Osteoblast (primary cell): ENCODE data around the gene ATP2A3. TPM values are rescaled to one million over a fixed set of nuclear protein-coding genes. Genes with fewer than 3 reads are reported as not detected.

ENCODE experiments used
- DNase-seq: peaks from one replicate; pipeline ENCODE4 v3.0.0; 2011; ENCODE audit warnings: low spot score, mixed read lengths; ENCODE audit not compliant: insufficient read length; ENCODE audit errors: missing footprints
- H2AFZ ChIP-seq: 2 replicates; pipeline ENCODE4 v1.6.0; 2011; ENCODE audit warnings: mild to moderate bottlenecking, low read length
- H3K27ac ChIP-seq: 2 replicates; pipeline ENCODE4 v1.5.1; 2011; ENCODE audit warnings: mild to moderate bottlenecking, low read depth, low read length, moderate library complexity
- H3K27me3 ChIP-seq: 2 replicates; pipeline ENCODE4 v1.6.0; 2012; ENCODE audit warnings: mild to moderate bottlenecking, control low read depth, inconsistent platforms, low read length, moderate library complexity; ENCODE audit not compliant: insufficient read depth
- H3K36me3 ChIP-seq: 2 replicates; pipeline ENCODE4 v1.5.1; 2011; ENCODE audit warnings: mild to moderate bottlenecking, low read length, control low read depth, moderate library complexity; ENCODE audit not compliant: insufficient read depth
- H3K4me1 ChIP-seq: 2 replicates; pipeline ENCODE4 v1.5.1; 2011; ENCODE audit warnings: mild to moderate bottlenecking, low read length, control low read depth, moderate library complexity; ENCODE audit not compliant: insufficient read depth
- H3K4me2 ChIP-seq: 2 replicates; pipeline ENCODE4 v1.6.0; 2011; ENCODE audit warnings: mild to moderate bottlenecking, low read length; ENCODE audit not compliant: insufficient read depth
- H3K4me3 ChIP-seq: fragments of 200-600 bp; sonication (generic); 3 replicates; pipeline ENCODE4 v1.5.1; 2012; ENCODE audit warnings: mild to moderate bottlenecking, low read length, inconsistent platforms; ENCODE audit not compliant: insufficient read depth
- H3K79me2 ChIP-seq: 2 replicates; pipeline ENCODE4 v1.6.0; 2012; ENCODE audit warnings: mild to moderate bottlenecking, low read length, control low read depth, inconsistent platforms; ENCODE audit not compliant: insufficient read depth
- H3K9me3 ChIP-seq: 2 replicates; pipeline ENCODE4 v1.5.1; 2011; ENCODE audit warnings: low read depth, low read length, control low read depth
- H4K20me1 ChIP-seq: 2 replicates; pipeline ENCODE4 v1.6.0; 2012; ENCODE audit warnings: mild to moderate bottlenecking, low read length, control low read depth; ENCODE audit not compliant: insufficient read depth
- total RNA-seq: library from RNA; depleted of rRNA; stranded (reverse); fragments of >200 nt; gene quantifications from 2 replicates; pipeline ENCODE4 v1.2.3, GENCODE V29; 2012
- TF ChIP-seq, protein P1 (sequence below): IDR thresholded peaks from 2 replicates; pipeline ENCODE4 v1.5.1; 2011; ENCODE audit warnings: mild to moderate bottlenecking, low read depth, low read length, moderate library complexity; ENCODE audit errors: extremely low read depth

ATP2A3 gene
- total RNA-seq, 1 donor: 1.4 TPM

DNA sequence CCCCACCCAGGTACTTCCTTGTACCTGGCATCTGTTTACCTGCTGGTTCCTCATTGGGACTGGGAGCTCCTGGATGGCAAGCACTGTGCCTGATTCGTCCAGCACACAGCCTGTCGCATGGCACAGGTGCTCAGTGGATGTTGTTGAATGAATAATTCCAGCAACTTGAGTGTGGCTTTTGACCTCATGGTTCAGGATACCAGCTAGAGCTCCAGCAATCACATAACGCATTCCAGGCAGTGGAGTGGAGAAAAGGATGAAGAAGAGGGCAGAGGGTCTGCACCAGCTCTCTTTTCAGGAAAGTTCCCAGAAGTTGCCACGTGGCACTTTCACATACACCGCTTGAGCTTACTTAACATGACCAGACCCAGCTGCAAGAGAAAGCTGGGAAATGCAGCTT, 70.0 kb downstream of the ATP2A3 start:
- Histone ChIP-seq H3K4me1 (peaks cover 33% of the 10 kb centered on the region), H4K20me1 (no peaks in the 10 kb centered on the region), H3K27me3 (no peaks in the 10 kb centered on the region), H3K4me3 (no peak overlapping the region), H3K79me2 (peaks cover 7% of the 10 kb centered on the region), H3K27ac (no peak overlapping the region), H3K4me2 (no peak overlapping the region), H3K9me3 (no peaks in the 10 kb centered on the region), H3K36me3 (no peaks in the 10 kb centered on the region), H2AFZ (no peak overlapping the region)
- TF ChIP-seq, protein P1, sequence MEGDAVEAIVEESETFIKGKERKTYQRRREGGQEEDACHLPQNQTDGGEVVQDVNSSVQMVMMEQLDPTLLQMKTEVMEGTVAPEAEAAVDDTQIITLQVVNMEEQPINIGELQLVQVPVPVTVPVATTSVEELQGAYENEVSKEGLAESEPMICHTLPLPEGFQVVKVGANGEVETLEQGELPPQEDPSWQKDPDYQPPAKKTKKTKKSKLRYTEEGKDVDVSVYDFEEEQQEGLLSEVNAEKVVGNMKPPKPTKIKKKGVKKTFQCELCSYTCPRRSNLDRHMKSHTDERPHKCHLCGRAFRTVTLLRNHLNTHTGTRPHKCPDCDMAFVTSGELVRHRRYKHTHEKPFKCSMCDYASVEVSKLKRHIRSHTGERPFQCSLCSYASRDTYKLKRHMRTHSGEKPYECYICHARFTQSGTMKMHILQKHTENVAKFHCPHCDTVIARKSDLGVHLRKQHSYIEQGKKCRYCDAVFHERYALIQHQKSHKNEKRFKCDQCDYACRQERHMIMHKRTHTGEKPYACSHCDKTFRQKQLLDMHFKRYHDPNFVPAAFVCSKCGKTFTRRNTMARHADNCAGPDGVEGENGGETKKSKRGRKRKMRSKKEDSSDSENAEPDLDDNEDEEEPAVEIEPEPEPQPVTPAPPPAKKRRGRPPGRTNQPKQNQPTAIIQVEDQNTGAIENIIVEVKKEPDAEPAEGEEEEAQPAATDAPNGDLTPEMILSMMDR: no peak
- DNase-seq: no peak

DNA sequence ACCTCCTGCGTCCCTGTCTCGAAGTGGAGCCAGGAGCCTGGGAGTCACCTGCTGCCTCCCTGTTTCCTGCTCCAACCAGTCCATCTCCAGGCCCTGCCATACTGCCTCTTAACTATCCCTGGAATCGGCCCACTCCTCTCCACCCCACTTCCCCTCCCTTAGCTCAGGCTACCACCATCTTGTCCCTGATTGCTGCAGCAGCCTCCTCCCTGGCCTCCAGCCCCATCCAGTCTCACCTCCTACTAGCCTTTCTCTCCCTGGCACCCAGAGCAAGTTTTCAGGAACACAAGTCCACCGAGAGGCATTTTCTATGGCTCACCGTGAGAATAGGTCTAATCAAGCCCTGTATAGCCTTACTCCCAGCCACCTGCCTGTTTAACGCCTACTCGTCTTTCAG, 70.5 kb downstream of the ATP2A3 start:
- DNase-seq: no peak
- H3K9me3 ChIP-seq: no peaks in the 10 kb centered on the region
- H3K79me2 ChIP-seq: peaks cover 10% of the 10 kb centered on the region
- peak overlapping the region; percentile 75 for H3K4me3 ChIP-seq
- H2AFZ ChIP-seq: peak overlapping the region; percentile 82
- H3K4me1 ChIP-seq: peaks cover 38% of the 10 kb centered on the region
- no peak overlapping the region for H3K27ac ChIP-seq
- H3K27me3 ChIP-seq: no peaks in the 10 kb centered on the region
- H3K36me3 ChIP-seq: no peaks in the 10 kb centered on the region
- TF ChIP-seq, protein P1: no peak
- H3K4me2 ChIP-seq: peak overlapping the region; percentile 67
- no peaks in the 10 kb centered on the region for H4K20me1 ChIP-seq

DNA sequence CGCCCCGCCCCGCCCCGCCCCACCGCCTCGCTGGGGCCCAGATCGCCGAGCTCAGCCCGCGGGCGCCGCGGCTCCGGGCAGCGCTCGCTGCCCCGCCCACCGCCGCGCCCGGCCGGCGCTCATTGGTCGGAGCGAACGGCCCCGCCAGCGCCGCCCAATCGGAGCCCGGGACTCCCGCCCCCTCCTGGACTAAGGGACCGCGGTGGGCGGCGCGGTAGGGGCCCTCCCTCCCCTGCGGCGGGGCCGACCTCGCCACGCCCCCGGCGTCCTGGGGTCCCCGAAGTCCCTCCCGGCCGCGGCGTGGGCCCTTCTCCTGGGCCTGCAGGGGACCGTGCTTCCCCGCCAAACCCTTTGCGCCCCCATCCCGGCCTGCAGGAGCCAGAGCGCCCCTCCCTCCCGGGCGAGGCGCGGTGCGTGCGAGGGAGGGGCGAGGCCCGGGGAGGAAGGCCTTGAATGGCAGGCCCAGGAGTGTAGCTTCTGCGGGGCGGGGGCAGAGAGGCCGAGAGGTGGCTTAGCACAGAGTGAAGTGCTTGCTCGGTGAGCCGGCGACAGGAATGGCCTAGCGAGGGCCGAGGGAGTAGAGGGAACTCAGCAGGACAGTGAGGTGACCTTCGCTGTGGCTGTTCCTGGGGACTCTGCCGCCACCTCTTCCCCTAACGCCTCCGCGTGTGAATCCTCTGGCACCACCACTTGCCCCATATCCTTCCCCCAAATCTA, 71.1 kb downstream of the ATP2A3 start, which contains the start of gene CAMKK1:
Gene CAMKK1, minus strand, starts transcription at position 51 of the 717 bp plus-strand sequence. CDS start 7,366 bp downstream, outside the sequence.
- H3K27me3 ChIP-seq: no peaks in the 10 kb centered on the region
- no peaks in the 10 kb centered on the region for H3K36me3 ChIP-seq
- H3K4me1 ChIP-seq: peaks cover 40% of the 10 kb centered on the region

More for the DNA sequence above, 71.1 kb downstream of the ATP2A3 start, which contains the start of gene CAMKK1:
- Histone ChIP-seq H4K20me1 (no peaks in the 10 kb centered on the region), H3K27ac (peak within 1 kb of the TSS; percentile 43), H3K9me3 (no peaks in the 10 kb centered on the region), H3K4me3 (peak within 1 kb of the TSS; percentile 76), H3K79me2 (peaks cover 11% of the 10 kb centered on the region), H2AFZ (peak within 1 kb of the TSS; percentile 82), H3K4me2 (peak within 1 kb of the TSS; percentile 75)
- DNase-seq: peak; percentile 100
- TF ChIP-seq, protein P1: no peak
